ENCODE results near the gene BRMS1. TPM values are rescaled to one million over a fixed set of nuclear protein-coding genes. Genes with fewer than 3 reads are reported as not detected.
A peak's percentile ranks its signal among the peaks of the same experiment; 100 is the strongest.

BRMS1 gene
- total and polyA plus RNA-seq, 4 donors, result 12.0 to 24.0 (median 20.3) TPM

DNA sequence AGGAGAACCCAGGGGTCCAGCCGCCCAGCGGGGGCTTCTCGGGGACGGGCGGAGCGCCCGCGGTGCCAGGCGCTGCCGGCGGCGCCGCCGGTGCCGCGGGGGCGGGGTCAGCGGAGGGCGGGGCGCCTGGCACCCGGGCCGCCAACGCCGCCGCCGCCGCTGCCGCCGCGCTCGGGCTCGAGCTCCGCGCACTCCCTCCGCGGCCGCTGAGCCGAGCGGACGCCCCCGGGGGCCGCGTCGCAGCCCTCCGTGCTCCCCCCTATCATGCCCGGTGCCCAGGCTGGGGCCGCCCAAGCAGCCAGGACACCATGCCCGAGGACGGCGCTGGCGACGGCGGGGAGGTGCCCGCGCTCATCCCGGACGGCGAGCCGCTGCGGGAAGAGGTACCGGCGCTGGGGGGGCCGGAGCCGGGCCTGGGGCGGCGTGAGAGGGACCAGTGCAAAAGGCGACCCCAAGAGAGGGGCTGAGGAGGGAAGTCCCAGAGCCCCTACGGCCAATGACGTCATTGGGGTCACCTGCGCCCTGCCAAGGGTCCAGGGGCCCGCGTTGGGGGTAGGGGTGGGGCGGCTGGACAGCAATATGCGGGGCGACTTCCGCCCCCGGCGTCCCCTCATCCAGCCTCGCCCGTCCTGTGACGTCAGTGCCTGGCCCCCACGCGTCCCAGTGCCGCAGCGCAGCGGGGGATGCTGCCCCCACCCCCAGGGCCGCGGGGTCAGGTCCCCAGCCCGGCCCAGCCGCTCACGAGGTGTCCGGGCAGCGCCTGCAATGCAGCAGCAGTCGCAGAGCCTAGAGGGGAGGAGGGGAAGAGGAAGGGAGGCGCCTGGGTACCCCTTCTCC, 53.0 kb downstream of the BRMS1 start, which contains the start of gene TMEM151A:
Gene TMEM151A, plus strand, starts transcription at position 189 of the 837 bp plus-strand sequence. Its CDS starts 120 bp downstream, at position 309.
- 2% methylated on average over 95 of the region's 95 CpGs for WGBS
- DNase-seq (ENCODE audit: low spot score), result no peak
- Histone ChIP-seq H3K9me3 (ENCODE audit: control insufficient read depth in 4 of 4, low read length in 3 of 4) (no peaks in the 10 kb centered on the region), H3K9ac (ENCODE audit: low read depth in 1 of 2, low read length in 2 of 2) (no peak within 1 kb of the TSS), H3K36me3 (ENCODE audit: control insufficient read depth in 4 of 4, insufficient read depth in 3 of 4, low read depth in 1 of 4, low read length in 3 of 4) (no peaks in the 10 kb centered on the region), H3K4me3 (ENCODE audit: low read depth in 1 of 3, low read length in 3 of 3) (peak within 1 kb of the TSS in 1 of 3 donors; percentile 47), H3K4me1 (ENCODE audit: control insufficient read depth in 4 of 4, insufficient read depth in 4 of 4, low read length in 3 of 4) (peaks cover 19 to 33% (median 25%) of the 10 kb centered on the region in 4 donors), H3K27me3 (ENCODE audit: control insufficient read depth in 4 of 4, insufficient read depth in 4 of 4, low read length in 3 of 4) (peaks cover 0 to 5% (median 0%) of the 10 kb centered on the region in 4 donors), H3K27ac (ENCODE audit: low read depth in 1 of 2, low read length in 2 of 2) (no peak within 1 kb of the TSS)
- TF ChIP-seq SP1 (IDR thresholded peaks at IDR 0.05) (no peak), FOXA2 (IDR thresholded peaks at IDR 0.05) (no peak), GABPA (IDR thresholded peaks at IDR 0.05 in 1 of 2, conservative IDR thresholded peaks at IDR 0.05 in 1 of 2) (no peak), ZBTB33 (IDR thresholded peaks at IDR 0.05) (no peak), HNF4G (IDR thresholded peaks at IDR 0.05) (no peak), HNF4A (conservative IDR thresholded peaks at IDR 0.05) (no peak), YY1 (IDR thresholded peaks at IDR 0.05) (no peak), CTCF (IDR thresholded peaks at IDR 0.05; ENCODE audit: low read depth, low read length, missing input control) (no peak), JUND (IDR thresholded peaks at IDR 0.05) (no peak), TAF1 (conservative IDR thresholded peaks at IDR 0.05) (no peak)
- TF ChIP-seq, protein P1, sequence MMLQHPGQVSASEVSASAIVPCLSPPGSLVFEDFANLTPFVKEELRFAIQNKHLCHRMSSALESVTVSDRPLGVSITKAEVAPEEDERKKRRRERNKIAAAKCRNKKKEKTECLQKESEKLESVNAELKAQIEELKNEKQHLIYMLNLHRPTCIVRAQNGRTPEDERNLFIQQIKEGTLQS (IDR thresholded peaks at IDR 0.05), result no peak

- H3K36me3 ChIP-seq (ENCODE audit: control insufficient read depth in 4 of 4, insufficient read depth in 3 of 4, low read depth in 1 of 4, low read length in 3 of 4), result no peaks in the 10 kb centered on the region
- 20% methylated on average over 16 of the region's 16 CpGs for WGBS
- no peak overlapping the region for H3K27ac ChIP-seq (ENCODE audit: low read depth in 1 of 2, low read length in 2 of 2)
- peaks cover 19 to 36% (median 29%) of the 10 kb centered on the region in 4 donors for H3K4me1 ChIP-seq (ENCODE audit: control insufficient read depth in 4 of 4, insufficient read depth in 4 of 4, low read length in 3 of 4)
- no peak for DNase-seq (ENCODE audit: low spot score)
- TF ChIP-seq YY1 (IDR thresholded peaks at IDR 0.05) (no peak), RAD21 (IDR thresholded peaks at IDR 0.05) (no peak), EGR1 (IDR thresholded peaks at IDR 0.05; ENCODE audit: low read depth in 2 of 2) (no peak), JUND (IDR thresholded peaks at IDR 0.05) (no peak), CTCF (IDR thresholded peaks at IDR 0.05; ENCODE audit: low read depth, low read length, missing input control) (no peak)
- H3K4me3 ChIP-seq (ENCODE audit: low read depth in 1 of 3, low read length in 3 of 3), result peak overlapping the region in 1 of 3 donors; percentile 47
- peaks cover 0 to 5% (median 0%) of the 10 kb centered on the region in 4 donors for H3K27me3 ChIP-seq (ENCODE audit: control insufficient read depth in 4 of 4, insufficient read depth in 4 of 4, low read length in 3 of 4)
- no peaks in the 10 kb centered on the region for H3K9me3 ChIP-seq (ENCODE audit: control insufficient read depth in 4 of 4, low read length in 3 of 4)
- no peak overlapping the region for H3K9ac ChIP-seq (ENCODE audit: low read depth in 1 of 2, low read length in 2 of 2)
Measured at GRCh38 chr11:66291303-66291705, 53.6 kb downstream of the BRMS1 start.
